AG10803 (cell line): Measurements from ENCODE around the gene GNAT2.

ENCODE experiments used
- DNase-seq: peaks from one replicate; pipeline ENCODE4 v3.0.0; 2010; ENCODE audit warnings: low read depth
- H3K4me3 ChIP-seq: 2 replicates; pipeline ENCODE4 v1.5.1; 2011; ENCODE audit warnings: mild to moderate bottlenecking, low read length, control low read depth
- TF ChIP-seq, protein P1 (sequence below): conservative IDR thresholded peaks from 2 replicates; pipeline ENCODE4 v1.5.1; 2011; ENCODE audit warnings: mild to moderate bottlenecking, low read length, control low read depth, inconsistent platforms

GNAT2 gene

DNA sequence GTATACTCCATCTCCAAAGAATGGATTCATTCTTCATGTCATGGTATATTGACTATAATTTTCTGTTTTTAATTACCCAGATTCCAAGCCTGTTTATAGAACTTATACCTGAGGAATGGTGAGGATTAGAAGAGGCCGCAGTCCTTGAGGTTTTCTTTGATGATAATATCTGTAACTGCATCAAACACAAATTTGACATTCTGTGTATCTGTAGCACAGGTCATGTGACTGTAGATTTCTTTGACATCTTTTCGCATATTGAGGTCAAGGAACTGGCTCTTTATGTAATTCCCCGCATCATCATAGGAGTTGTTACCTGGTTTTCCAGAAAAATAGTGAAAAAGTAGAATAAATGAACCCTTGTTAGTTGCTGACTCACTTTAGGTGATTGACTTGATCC, 16.2 kb downstream of the GNAT2 start:
- no peak for DNase-seq
- H3K4me3 ChIP-seq, result no peak overlapping the region
- TF ChIP-seq, protein P1, sequence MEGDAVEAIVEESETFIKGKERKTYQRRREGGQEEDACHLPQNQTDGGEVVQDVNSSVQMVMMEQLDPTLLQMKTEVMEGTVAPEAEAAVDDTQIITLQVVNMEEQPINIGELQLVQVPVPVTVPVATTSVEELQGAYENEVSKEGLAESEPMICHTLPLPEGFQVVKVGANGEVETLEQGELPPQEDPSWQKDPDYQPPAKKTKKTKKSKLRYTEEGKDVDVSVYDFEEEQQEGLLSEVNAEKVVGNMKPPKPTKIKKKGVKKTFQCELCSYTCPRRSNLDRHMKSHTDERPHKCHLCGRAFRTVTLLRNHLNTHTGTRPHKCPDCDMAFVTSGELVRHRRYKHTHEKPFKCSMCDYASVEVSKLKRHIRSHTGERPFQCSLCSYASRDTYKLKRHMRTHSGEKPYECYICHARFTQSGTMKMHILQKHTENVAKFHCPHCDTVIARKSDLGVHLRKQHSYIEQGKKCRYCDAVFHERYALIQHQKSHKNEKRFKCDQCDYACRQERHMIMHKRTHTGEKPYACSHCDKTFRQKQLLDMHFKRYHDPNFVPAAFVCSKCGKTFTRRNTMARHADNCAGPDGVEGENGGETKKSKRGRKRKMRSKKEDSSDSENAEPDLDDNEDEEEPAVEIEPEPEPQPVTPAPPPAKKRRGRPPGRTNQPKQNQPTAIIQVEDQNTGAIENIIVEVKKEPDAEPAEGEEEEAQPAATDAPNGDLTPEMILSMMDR, result no peak

DNA sequence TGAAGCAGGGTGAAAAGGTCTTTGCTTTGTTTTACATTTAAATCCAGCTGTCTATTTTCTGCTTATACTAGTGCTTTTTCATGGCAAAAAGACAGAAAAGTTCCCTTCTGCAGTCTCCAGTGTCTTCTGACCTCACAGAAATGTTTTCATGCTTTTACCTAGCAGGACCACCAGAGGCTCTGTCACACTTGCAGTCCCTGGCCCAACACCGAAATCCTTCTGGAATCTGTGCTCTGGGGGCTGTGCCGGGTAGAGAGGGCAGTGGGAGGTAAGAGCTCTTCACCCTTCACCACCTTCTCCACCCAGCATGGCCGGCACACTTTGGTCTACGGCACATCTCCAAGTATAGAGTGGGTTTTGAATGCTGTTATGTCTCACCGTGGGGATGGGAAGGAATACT, 20.8 kb downstream of the GNAT2 start:
- DNase-seq, result no peak
- H3K4me3 ChIP-seq, result no peak overlapping the region
- TF ChIP-seq, protein P1, result peak; percentile 13; the same call in 1 of the 2 replicates

DNA sequence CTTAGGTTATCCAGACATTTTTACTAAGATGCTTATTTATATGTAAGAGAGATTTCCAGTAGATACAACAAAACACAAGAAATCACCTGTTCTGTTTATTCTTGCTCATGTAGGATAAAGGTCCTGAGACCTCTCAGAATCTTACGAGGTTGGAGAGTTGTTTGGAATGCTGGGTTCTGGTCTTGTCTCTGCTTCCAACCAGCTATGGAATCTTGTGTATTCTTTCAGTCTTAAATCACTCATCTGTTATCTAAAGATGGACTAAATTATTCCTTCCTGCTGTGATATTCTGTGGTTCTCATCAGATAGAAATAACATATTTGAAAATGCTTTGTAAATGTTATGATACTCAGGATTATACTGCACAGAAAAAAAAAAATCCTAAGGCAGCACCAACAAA, 21.3 kb downstream of the GNAT2 start:
- TF ChIP-seq, protein P1, result no peak
- H3K4me3 ChIP-seq, result no peak overlapping the region

DNA sequence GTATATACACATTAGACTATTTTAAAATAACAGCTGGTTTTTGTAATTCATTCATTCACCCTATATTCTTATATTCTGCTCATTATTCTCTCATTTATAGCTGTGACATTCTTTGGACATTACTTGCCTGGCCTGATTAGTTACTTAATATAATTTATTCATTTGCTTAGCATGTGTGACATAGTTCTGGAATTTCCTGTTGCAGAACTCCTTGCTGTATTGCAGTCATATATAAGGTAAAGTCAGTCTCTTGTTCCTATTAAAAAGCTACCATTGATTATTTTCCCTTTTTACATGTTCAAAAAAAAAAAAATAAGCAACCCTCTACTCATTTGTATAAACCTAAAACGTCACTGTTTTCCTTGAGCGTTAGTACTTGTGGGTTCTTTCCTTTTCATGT, 23.9 kb downstream of the GNAT2 start:
- TF ChIP-seq, protein P1, result no peak
- DNase-seq, result peak; percentile 70
- H3K4me3 ChIP-seq, result no peak overlapping the region

More for the DNA sequence above, 21.3 kb downstream of the GNAT2 start:
- no peak for DNase-seq

DNA sequence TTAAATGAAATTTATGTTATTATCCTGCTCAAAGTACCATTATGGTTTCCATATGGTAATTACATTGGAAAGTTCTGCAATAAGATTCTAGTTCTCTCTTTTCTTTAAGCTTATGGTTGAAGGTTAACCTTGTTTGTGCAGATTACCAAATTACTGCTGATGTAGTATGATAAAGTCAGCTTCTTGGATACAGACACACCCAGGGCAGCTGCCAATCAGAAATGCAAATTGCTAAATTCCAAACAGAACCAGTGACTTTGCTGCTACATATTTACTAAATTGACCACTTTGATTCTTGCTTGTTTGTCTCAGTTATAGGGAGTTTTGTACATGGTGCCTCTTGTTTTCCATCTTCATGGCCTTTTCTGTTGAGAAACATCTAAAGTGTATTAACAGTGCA, 26.5 kb downstream of the GNAT2 start:
- TF ChIP-seq, protein P1, result no peak
- H3K4me3 ChIP-seq, result no peak overlapping the region
- no peak for DNase-seq

DNA sequence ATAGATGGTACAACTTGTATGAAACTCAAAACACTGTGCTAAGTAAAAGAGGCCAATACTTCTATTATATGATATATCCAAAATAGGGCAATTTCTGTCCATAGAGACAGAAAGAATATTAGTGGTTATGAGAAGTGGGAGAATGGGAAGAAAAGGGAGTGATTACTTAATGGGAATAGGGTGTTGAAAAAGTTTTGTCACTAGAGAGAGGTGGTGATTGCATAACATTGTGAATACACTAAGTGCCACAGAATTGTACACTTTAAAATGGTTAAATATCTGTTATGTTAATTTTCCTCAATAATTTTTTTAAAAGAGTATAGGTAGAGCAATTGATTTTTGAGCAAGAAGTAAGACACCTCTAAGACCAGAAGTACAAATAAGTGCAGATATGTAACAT, 29.7 kb downstream of the GNAT2 start:
- TF ChIP-seq, protein P1, result no peak
- DNase-seq, result no peak
- H3K4me3 ChIP-seq, result no peak overlapping the region

DNA sequence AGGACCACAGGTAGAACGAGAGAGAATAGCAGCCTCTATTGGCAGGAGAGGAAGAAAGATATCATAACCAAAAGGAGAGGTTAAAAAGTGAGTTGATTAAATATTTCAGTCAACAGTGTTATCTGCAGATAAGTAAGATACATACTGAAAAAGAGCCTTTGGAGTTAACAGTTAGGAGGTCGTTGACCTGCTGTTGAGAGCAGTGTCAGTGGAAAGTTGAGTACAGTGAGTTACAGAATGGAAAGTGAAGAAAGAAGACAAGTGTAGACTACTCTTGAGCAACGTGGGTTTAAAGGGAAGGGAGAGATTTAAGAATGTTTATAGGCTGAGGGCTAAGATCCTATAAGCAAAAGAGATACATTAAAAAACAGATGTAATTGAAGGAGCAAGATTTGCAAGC, 30.2 kb downstream of the GNAT2 start:
- DNase-seq, result no peak
- TF ChIP-seq, protein P1, result no peak

More for the DNA sequence above, 30.2 kb downstream of the GNAT2 start:
- no peak overlapping the region for H3K4me3 ChIP-seq
